Smooth muscle cell of bladder (primary cell): ENCODE measurements around the gene ARL16. TPM values are rescaled to one million over a fixed set of nuclear protein-coding genes. Genes with fewer than 3 reads are reported as not detected.

Experiments used
- total RNA-seq: library from RNA; depleted of rRNA; stranded (reverse); fragments of >200 nt; gene quantifications from 2 replicates; pipeline ENCODE4 v1.2.3, GENCODE V29; 2014

The ARL16 gene, protein sequence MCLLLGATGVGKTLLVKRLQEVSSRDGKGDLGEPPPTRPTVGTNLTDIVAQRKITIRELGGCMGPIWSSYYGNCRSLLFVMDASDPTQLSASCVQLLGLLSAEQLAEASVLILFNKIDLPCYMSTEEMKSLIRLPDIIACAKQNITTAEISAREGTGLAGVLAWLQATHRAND
- 25.5 and 37.8 TPM in 2 replicates for total RNA-seq

DNA sequence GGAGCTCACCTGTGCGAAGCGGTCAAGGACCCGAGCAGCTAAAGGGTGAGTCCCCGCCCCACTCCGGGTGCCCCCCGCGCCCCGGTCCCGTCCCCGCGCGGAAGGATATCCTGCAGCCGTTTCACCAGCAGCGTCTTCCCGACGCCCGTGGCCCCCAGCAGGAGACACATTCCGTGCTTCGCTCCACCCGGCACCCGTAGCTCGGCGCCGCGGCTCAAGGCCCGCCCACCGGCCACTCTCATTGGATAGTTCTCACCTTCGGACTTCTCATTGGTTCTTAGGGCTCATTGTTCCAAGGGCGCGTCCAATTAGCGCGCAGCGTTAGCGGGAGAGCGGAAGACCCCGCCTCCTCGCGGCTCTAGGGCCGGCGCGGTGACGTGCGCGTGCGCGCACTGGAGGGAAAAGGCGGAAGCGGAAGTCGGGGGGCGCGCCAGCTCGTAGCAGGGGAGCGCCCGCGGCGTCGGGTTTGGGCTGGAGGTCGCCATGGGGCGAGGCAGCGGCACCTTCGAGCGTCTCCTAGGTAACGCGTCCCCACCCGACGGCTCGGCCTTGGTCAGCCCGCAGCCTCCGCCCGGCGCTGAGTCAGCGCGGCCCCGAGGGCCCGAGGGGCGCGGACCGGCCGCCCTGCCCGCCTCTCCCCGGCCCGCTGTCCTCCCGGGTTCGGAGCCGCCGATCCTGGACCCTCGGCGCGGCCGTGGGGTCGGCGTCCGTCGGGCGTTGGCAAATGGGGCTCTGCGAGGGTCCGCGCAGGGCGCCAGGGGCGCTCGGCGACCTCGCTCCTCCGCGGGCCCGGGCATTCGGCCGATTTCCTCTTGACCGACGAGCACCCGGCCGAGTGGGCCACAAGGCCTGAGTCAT, at the start of gene ARL16, which contains the start of gene HGS:
Gene ARL16 (minus strand): TSS at position 214 of the 858 bp plus-strand sequence. CDS start 44 bp downstream, at position 170.
Gene HGS (plus strand): TSS at position 428 of the 858 bp plus-strand sequence. CDS start 56 bp downstream, at position 484.

DNA sequence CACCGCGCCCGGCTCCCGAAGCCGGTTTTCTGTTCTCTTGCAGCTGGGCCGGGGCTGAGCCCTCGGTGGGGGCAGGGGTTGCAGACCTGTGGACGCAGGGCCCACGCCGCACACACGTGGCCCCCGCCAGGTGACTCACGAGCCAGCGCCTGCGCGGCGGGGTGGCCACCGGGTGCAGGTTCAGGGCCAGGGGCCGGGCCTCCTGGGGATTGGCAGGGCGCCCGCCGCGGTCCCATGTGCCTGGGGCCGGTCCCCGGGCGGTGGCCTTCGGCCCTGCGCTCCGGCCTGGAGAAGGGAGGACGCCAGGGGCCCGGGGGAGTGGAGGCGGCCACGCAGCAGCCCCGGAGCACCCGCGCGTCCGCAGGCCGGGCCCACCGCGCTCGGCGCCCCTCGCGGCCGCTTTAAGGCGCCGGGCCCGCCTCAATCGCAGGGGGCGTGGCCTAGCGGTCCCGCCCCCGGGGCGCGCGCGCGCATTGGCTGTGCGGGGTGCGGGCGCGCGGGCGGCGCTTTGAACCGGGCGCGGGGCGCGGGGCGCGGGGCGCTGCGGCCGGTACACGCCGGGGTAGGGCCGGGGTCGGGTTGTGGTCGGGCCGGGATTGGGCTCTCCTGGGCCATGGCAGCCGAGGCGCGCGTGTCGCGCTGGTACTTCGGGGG, 28.3 kb upstream of the ARL16 start, which contains the start of gene SLC25A10:
Gene SLC25A10 (plus strand): TSS at position 471 of the 654 bp plus-strand sequence. CDS start 143 bp downstream, at position 614.

DNA sequence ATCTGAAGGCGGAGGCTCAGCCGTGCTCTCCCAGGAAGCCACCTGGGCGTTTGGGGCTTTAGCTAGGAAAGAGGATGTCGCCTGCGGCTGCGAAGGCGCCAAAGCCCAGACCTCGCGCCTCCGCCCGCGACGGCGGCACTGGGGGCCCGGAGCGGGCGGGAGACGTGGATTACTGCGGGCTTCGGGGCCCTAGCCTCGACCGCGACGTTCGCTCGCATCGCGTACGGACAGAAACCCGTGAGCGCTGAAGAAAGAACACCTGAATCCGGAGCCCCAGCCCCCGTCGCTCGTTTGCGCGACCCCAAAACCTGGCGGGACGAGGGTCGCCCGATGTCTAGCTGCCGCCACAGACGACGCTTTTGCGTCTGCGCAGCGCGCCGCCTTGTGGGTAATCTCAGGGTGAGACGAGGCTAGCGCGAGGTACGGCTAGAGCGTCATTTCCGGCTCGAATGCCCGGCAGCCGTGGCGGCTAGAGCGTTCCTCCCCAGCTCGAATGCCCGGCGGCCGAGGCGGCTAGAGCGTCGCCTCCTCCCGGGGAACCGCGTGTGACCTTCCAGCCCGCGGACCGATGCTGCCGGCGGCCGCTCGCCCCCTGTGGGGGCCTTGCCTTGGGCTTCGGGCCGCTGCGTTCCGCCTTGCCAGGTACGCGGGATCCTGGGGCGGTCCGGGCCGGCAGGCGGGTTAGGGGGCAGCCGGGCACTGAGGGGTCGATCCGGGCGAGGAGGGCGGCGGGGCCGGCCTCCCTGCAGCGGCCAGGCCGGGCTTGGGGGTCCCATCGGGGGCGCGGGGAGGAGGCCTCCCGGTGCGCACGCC, 19.5 kb upstream of the ARL16 start, which contains the start of gene MRPL12:
Gene MRPL12 (plus strand): TSS at position 434 of the 813 bp plus-strand sequence. CDS start 135 bp downstream, at position 569.

DNA sequence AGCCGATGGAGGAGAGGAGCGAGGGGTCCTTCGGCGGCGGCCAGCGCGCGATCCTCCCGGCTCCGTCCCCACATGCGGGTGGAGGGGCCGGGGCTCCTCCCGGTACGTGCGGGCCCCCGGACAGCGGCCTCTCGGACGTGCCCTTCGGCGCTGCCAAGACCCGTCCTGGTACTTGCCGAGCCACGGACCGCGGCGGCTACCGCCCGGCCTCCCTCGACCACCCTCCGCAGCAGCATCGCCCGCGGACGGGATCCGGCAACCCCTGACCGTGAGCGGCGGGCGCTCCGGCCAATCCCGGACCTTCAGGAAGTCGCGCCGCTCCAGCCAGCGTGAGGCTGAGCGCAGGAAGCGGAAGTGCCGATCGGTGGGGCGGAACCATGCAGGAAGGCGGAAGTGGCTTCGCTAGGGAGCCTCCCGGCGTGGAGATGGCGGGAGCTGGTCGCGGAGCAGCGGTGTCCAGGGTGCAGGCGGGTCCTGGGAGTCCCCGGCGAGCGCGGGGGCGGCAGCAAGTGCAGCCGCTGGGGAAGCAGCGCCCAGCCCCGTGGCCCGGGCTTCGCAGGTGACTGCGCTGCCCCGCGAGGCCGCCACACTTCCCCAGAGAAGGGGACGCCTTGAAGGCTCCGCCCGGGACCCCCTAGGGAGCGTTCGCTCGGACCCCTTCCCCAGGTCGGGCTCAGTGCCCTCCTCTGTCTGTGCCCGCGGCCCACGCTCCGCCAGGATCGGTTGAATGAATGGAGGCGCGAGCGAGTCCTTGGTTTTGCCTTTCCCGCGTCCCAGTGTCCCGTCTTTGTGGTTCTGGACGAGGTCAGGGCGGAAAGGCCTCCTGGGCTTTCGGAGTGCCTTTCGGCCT, 17.0 kb downstream of the ARL16 start, which contains the start of the genes CCDC137 and OXLD1:
Gene CCDC137 (plus strand): TSS at position 396 of the 850 bp plus-strand sequence. CDS start 30 bp downstream, at position 426.
Gene OXLD1 (minus strand): TSS at position 264 of the 850 bp plus-strand sequence. CDS start 28 bp downstream, at position 236.

DNA sequence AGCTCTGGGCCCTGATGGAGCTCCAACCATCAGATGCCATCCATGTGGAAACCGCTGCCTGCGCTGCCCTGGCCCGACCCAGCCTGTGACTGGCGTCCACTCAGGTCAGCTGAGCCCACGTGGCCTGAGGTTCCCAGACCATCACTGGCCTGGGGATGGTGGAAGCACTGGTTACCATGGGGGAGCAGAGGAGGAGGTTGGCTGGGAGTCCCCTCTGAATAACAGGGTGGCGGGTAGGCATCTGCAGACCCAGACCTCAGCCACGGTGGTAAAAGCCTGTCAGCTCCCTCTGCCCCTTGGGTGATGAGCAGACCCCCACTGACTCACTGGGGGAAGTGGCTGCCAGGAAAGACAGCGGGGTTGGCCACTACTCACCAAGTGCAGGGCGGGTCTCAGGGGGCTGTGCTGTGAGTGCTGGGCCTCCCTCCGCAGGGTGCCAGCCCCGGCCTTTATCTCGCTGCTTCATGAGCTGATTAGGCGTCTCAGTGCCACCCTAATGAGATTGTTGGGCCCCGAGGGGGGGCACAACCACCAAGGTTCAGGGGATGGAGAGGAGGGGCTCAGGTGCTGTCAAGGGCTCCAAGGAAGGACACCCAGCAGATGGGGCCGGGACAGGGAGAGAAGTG, 27.4 kb downstream of the ARL16 start, which contains the start of gene PDE6G:
Gene PDE6G (minus strand): TSS at position 425 of the 626 bp plus-strand sequence. CDS start 3,237 bp downstream, outside the sequence.

DNA sequence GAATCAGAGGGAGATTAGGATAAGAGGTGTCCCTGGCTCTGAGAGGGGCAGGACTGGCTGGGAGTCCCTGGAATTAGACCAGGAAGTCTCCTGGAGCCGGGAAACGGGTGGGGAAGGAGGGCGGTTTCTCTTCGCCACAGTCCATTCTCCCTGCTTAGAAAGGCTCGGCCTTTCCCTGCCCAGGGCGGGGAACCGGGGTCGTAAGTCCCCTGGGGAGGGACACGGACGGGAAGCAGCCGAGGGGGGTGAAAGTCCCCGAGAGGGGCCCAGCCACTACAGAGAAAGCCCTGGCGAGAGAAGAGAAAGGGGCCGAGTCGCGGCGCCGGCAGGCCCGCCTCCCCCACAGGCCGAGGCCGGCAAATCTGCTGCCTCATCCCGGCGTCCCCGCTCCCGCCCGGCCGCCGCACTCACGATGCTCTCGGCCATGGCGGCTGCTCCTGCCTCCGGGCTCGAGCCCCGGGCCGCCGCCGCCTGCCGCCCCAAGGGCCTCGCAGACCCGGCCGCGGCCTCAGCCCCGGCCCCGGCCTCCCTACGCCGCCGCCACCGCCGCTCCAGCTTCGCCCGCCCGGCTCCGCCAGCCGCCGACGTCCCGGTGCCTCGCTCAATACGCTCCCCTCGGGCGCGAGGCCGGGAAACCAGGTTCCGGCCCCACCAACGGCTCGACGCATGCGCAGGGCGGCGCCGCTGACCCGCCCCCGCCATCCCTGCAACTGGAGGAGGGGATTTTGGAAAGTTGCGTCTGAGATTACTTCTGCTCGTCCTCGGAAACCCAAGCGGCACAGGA, 46.9 kb downstream of the ARL16 start, which contains the start of the genes NPLOC4 and TSPAN10:
Gene NPLOC4 (minus strand): TSS at position 608 of the 784 bp plus-strand sequence. CDS start 182 bp downstream, at position 426.
Gene TSPAN10 (plus strand): TSS at position 692 of the 784 bp plus-strand sequence. CDS start 5,217 bp downstream, outside the sequence.

Other genes with a start within 250 kb of the ARL16 start
- gene ACTG1, start 171.0 kb downstream of the ARL16 start, total RNA-seq = 4,498 and 6,265 TPM in 2 replicates
- 0.71 and 1.9 TPM in 2 replicates for gene FSCN2, start 155.4 kb downstream of the ARL16 start, total RNA-seq
- 13.2 and 16.7 TPM in 2 replicates for gene FAAP100, start 131.4 kb downstream of the ARL16 start, total RNA-seq
- gene NPLOC4, start 46.7 kb downstream of the ARL16 start, total RNA-seq = 49.4 and 70.4 TPM in 2 replicates
- 0.57 and 2.1 TPM in 2 replicates for gene TSPAN10, start 46.6 kb downstream of the ARL16 start, total RNA-seq
- 0.65 TPM in 1 of 2 replicates, not detected in the other for gene PDE6G, start 27.3 kb downstream of the ARL16 start, total RNA-seq
- 30.7 and 33.1 TPM in 2 replicates for gene OXLD1, start 17.2 kb downstream of the ARL16 start, total RNA-seq
- gene CCDC137, start 17.1 kb downstream of the ARL16 start, total RNA-seq = 6.5 TPM in 2 replicates
- gene HGS, start 214 bp upstream of the ARL16 start, total RNA-seq = 54.6 and 69.7 TPM in 2 replicates
- gene MRPL12, start 19.6 kb upstream of the ARL16 start, total RNA-seq = 5.4 and 6.6 TPM in 2 replicates
- 6.1 and 6.3 TPM in 2 replicates for gene SLC25A10, start 28.5 kb upstream of the ARL16 start, total RNA-seq
- 0.09 TPM in 1 of 2 replicates, not detected in the other for gene GCGR, start 120.4 kb upstream of the ARL16 start, total RNA-seq
- gene MCRIP1, start 149.5 kb upstream of the ARL16 start, total RNA-seq = 78.6 and 95.7 TPM in 2 replicates
- gene PPP1R27, start 151.3 kb upstream of the ARL16 start, total RNA-seq = not detected in 2 replicates
- gene P4HB, start 176.7 kb upstream of the ARL16 start, total RNA-seq = 1,172 and 1,485 TPM in 2 replicates
- 48.4 and 63.1 TPM in 2 replicates for gene ARHGDIA, start 187.5 kb upstream of the ARL16 start, total RNA-seq
- gene ALYREF, start 207.8 kb upstream of the ARL16 start, total RNA-seq = 109 and 112 TPM in 2 replicates
- 198 and 226 TPM in 2 replicates for gene ANAPC11, start 207.9 kb upstream of the ARL16 start, total RNA-seq
- gene NPB, start 218.4 kb upstream of the ARL16 start, total RNA-seq = 0.28 and 0.46 TPM in 2 replicates
- gene PCYT2, start 227.6 kb upstream of the ARL16 start, total RNA-seq = 61.2 and 81.8 TPM in 2 replicates
- gene SIRT7, start 234.4 kb upstream of the ARL16 start, total RNA-seq = 16.9 and 21.2 TPM in 2 replicates
- 13.7 and 17.0 TPM in 2 replicates for gene MAFG, start 243.9 kb upstream of the ARL16 start, total RNA-seq